IPS DF 6.9 (cell line): ENCODE measurements around the gene C10orf67.
"Not testable (repeated sequence)": the region's sequence is repeated elsewhere in the genome, so short reads cannot be mapped to it uniquely, and the experiment has no call there.

Experiments used
- DNase-seq: peaks from one replicate; pipeline ENCODE4 v3.0.0-alpha.2; 2013; ENCODE audit warnings: low read depth, low spot score
- H3K27ac ChIP-seq: one replicate; pipeline ENCODE4 v1.5.1; 2013; ENCODE audit warnings: low read length, control low read depth
- H3K27me3 ChIP-seq: 2 replicates; pipeline ENCODE4 v1.6.1; 2013; ENCODE audit warnings: mild to moderate bottlenecking, low read length; ENCODE audit not compliant: control insufficient read depth, insufficient read depth
- H3K36me3 ChIP-seq: 2 replicates; pipeline ENCODE4 v1.6.1; 2013; ENCODE audit warnings: low read length; ENCODE audit not compliant: control insufficient read depth, insufficient read depth
- H3K4me1 ChIP-seq: 2 replicates; pipeline ENCODE4 v1.6.1; 2013; ENCODE audit warnings: low read length; ENCODE audit not compliant: control insufficient read depth, insufficient read depth
- H3K4me3 ChIP-seq: 2 replicates; pipeline ENCODE4 v1.5.1; 2013; ENCODE audit warnings: mild to moderate bottlenecking, low read length
- H3K9me3 ChIP-seq: 2 replicates; pipeline ENCODE4 v1.6.1; 2013; ENCODE audit warnings: low read length, inconsistent platforms; ENCODE audit not compliant: control insufficient read depth, insufficient read depth
- WGBS: extraction: QIAGEN DNeasy Blood & Tissue Kit; methylation state at CpG from one replicate; pipeline ENCODE4 v1.1.7; 2013; ENCODE audit warnings: mixed read lengths, missing lambda C conversion rate; ENCODE audit not compliant: insufficient read length, insufficient coverage; 5-methylcytosine and 5-hydroxymethylcytosine counted together

Gene C10orf67

GRCh38 chr10:23376229-23376655 is 31.6 kb upstream of the C10orf67 start:
- no peak for DNase-seq
- no peaks in the 10 kb centered on the region for H3K9me3 ChIP-seq
- H3K27me3 ChIP-seq = no peaks in the 10 kb centered on the region
- no peaks in the 10 kb centered on the region for H3K36me3 ChIP-seq
- WGBS = no CpG with 5 or more reads among the region's 3 CpGs
- no peak overlapping the region for H3K4me3 ChIP-seq
- no peaks in the 10 kb centered on the region for H3K4me1 ChIP-seq
- H3K27ac ChIP-seq = no peak overlapping the region

- H3K27ac ChIP-seq = no peak overlapping the region
- no peaks in the 10 kb centered on the region for H3K4me1 ChIP-seq
- H3K4me3 ChIP-seq = no peak overlapping the region
- no peaks in the 10 kb centered on the region for H3K27me3 ChIP-seq
- DNase-seq = no peak
- H3K9me3 ChIP-seq = no peaks in the 10 kb centered on the region
- H3K36me3 ChIP-seq = no peaks in the 10 kb centered on the region
- no CpG with 5 or more reads among the region's 4 CpGs for WGBS
Observed at GRCh38 chr10:23375366-23375765, 30.8 kb upstream of the C10orf67 start.

- Histone ChIP-seq H3K9me3 (no peaks in the 10 kb centered on the region), H3K27me3 (no peaks in the 10 kb centered on the region), H3K4me3 (no peak overlapping the region), H3K27ac (no peak overlapping the region), H3K4me1 (no peaks in the 10 kb centered on the region), H3K36me3 (no peaks in the 10 kb centered on the region)
- no peak for DNase-seq
- WGBS = no CpG with 5 or more reads among the region's 1 CpG
Observed at GRCh38 chr10:23373156-23373555, 28.6 kb upstream of the C10orf67 start.

DNA sequence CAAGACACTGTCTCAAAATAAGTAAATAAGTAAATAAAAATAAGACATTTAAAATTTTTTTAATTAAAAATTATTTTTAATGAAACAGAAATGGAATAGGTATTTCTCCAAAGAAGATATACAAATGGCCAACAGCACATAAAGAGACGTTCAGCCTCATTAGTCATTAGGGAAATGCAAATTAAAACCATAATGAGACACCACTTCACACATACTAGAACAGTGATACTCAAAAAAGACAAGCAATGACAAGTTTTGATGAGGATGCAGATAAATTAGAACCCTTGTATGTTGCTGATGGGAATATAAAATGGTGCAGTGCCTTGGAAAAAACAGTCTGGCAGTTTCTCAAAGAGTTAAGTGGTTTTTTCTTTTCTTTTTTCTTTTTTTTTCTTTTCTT is 26.5 kb upstream of the C10orf67 start:
- Histone ChIP-seq H3K9me3 (no peaks in the 10 kb centered on the region), H3K27me3 (no peaks in the 10 kb centered on the region), H3K4me1 (no peaks in the 10 kb centered on the region), H3K27ac (no peak overlapping the region), H3K4me3 (no peak overlapping the region), H3K36me3 (no peaks in the 10 kb centered on the region)
- no CpG with 5 or more reads among the region's 1 CpG for WGBS
- DNase-seq = no peak

DNA sequence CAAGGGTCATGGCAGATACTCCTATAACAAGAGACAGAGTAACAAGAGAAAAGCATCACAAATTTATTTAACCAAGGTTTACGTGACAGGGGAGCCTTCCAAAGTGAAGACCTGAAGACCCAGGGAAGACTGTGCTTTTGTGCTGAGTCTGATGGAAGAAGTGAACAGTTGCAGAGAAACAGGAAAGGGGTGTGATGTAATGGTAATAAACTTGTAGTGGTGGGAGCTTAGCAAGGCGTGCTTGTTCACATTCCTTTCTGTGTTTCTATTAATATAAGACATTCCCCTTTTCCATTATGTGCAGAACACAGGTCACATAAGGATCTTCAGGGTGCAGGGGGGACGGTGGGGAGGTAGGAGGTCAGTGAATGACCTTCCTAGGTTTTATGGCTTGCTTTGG is 25.5 kb upstream of the C10orf67 start:
- Histone ChIP-seq H3K27ac (no peak overlapping the region), H3K4me1 (no peaks in the 10 kb centered on the region), H3K36me3 (no peaks in the 10 kb centered on the region), H3K9me3 (no peaks in the 10 kb centered on the region), H3K4me3 (no peak overlapping the region), H3K27me3 (no peaks in the 10 kb centered on the region)
- no peak for DNase-seq
- no CpG with 5 or more reads among the region's 3 CpGs for WGBS

DNA sequence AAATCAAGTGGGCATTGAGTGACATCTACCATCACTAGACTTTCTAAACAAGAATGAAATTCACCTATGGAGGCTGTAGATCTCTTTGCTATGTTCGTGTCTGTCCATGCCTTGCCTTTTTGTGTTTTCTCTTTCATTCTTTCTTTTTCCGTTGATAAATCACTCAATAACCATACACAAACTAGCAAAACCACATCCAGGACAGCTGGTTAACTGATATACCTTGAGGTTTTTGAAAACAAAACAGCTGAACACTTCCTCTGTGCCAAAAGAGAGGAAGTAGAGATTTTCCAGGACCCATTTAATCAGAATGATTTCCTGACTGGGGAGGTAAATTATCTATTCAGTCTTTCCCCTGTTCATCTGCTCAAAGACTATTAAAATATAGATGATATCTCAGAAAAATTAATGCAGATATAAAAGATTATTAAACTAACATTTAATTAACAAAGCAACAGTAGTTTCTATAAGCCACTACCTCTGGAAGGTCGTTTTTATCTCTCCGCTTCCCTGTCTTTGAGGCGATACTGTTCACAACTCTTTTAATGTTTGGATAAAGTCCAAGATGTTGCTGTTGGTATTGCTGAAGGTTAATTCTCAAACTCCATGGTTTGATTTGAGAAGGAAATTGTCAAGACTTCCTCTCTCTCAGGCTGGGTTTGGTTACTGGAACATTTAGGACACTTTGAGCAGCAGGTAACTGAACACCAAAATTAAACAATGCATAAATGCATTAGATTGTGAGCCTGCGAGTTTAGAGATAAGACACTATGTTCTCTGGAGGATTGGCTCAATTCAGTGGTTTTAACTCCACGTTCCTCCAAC is 24.4 kb upstream of the C10orf67 start:
- no CpG with 5 or more reads among the region's 7 CpGs for WGBS
- no peaks in the 10 kb centered on the region for H3K36me3 ChIP-seq
- H3K27ac ChIP-seq = no peak overlapping the region
- H3K9me3 ChIP-seq = no peaks in the 10 kb centered on the region
- H3K4me1 ChIP-seq = no peaks in the 10 kb centered on the region
- H3K4me3 ChIP-seq = no peak overlapping the region
- H3K27me3 ChIP-seq = no peaks in the 10 kb centered on the region
- no peak for DNase-seq

DNA sequence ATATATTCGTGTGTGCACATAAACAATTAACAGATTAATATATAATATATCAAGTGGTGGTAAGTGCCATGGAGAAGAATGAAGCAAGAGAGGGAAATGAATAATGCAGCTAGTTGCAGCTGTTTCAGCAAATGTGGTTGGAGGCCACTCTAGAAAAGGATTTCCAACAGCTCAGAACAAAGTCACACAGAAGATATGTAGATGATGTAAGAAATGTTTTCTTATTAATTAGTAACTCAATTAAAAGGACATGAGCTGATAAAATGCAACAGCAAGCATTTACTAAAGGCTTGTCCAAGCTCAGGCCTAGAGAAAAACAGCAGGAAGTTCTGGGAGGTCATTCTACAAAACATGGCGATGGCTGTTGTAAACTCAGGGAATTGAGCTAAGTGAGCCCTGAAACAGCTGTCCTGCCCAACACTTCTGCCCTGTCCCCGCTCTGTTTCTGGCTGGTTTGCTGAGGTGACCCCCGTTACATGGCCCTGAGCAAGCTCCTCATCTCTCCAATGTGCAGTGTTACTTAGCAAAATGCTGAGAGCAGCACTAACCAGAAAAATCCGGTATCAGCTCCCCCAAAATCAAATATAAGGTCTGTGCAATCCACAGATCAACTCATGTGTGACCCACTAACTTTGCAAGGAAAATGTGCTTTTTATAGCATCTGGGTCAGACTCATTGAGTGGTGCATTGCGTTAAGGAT is 23.4 kb upstream of the C10orf67 start:
- no CpG with 5 or more reads among the region's 6 CpGs for WGBS
- DNase-seq = no peak
- no peak overlapping the region for H3K27ac ChIP-seq
- H3K36me3 ChIP-seq = no peaks in the 10 kb centered on the region
- no peaks in the 10 kb centered on the region for H3K9me3 ChIP-seq
- H3K4me1 ChIP-seq = no peaks in the 10 kb centered on the region
- no peak overlapping the region for H3K4me3 ChIP-seq
- H3K27me3 ChIP-seq = no peaks in the 10 kb centered on the region

DNA sequence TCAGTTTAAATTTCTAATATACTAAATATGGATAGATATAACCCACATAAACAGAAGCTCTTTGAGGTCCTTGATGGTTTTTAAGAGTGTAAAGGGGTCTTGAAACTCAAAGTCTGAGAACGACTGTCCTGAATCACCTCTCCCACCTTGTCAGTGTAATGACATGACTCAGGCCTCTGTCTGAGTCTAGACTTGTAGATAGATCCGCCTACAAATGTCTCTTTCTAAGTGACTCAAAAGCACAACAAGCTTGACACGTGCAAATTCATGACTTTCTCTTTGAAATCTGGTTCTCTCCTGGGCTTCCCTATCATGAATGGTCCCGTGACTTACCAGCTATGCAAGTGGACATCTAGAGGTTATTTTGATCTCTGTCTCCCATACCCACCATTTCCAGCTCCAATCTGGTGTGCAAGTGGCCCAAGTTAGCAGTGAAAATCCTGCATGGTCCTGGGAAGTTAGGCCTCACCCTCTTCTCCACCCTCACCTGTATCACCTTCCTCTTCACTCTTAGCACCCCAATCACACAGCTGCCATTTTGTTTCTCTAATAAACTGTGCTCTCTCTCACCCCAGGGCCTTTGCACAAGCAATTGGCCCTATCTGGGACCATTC is 20.9 kb upstream of the C10orf67 start:
- H3K4me1 ChIP-seq, H3K27me3 ChIP-seq, H3K36me3 ChIP-seq, DNase-seq, H3K9me3 ChIP-seq, H3K4me3 ChIP-seq, H3K27ac ChIP-seq: not testable (repeated sequence)
- WGBS = no CpG with 5 or more reads among the region's 4 CpGs

- no peaks in the 10 kb centered on the region for H3K36me3 ChIP-seq
- no peaks in the 10 kb centered on the region for H3K27me3 ChIP-seq
- H3K4me3 ChIP-seq = no peak overlapping the region
- DNase-seq = no peak
- H3K4me1 ChIP-seq = no peaks in the 10 kb centered on the region
- no peaks in the 10 kb centered on the region for H3K9me3 ChIP-seq
- H3K27ac ChIP-seq = no peak overlapping the region
- WGBS = no CpG with 5 or more reads among the region's 5 CpGs
Observed at GRCh38 chr10:23364378-23364777, 19.8 kb upstream of the C10orf67 start.

DNA sequence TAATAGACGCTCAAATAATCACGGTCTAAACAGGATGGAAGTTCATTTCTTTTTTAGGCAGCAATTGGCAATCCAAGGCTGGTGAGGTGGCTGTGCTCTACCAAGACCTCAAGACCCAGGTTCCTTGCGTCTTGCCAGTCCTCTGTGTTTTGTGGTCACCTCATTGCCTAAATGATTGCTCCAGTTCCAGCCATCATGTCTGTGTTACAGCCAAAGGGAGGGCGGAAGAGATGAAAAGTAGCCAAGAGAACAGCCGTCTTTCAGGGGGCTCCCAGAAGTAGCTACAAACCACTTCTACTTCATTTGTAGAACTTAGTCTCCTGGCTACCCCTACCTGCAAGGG is 19.2 kb upstream of the C10orf67 start:
- Histone ChIP-seq H3K4me1 (no peaks in the 10 kb centered on the region), H3K27ac (no peak overlapping the region), H3K27me3 (no peaks in the 10 kb centered on the region), H3K36me3 (no peaks in the 10 kb centered on the region), H3K4me3 (no peak overlapping the region), H3K9me3 (no peaks in the 10 kb centered on the region)
- no CpG with 5 or more reads among the region's 5 CpGs for WGBS
- no peak for DNase-seq
